ENCODE results near the gene NEFH.
A peak's percentile ranks its signal among the peaks of the same experiment; 100 is the strongest.

NEFH gene

GRCh38 chr22:29450222-29450621 lies 29.8 kb upstream of the NEFH start:
- H3K36me3 Mint-ChIP-seq = no peaks in the 10 kb centered on the region
- no peaks in the 10 kb centered on the region for H3K4me1 Mint-ChIP-seq
- H3K27me3 Mint-ChIP-seq = peaks cover 15% of the 10 kb centered on the region
- no peak overlapping the region for H3K27ac Mint-ChIP-seq
- no peaks in the 10 kb centered on the region for H3K9me3 Mint-ChIP-seq
- CTCF ChIA-PET = no interaction called here
- DNase-seq = no peak
- H3K4me3 Mint-ChIP-seq = no peak overlapping the region

- Mint-ChIP-seq H3K36me3 (no peaks in the 10 kb centered on the region), H3K27ac (no peak overlapping the region), H3K4me1 (no peaks in the 10 kb centered on the region), H3K9me3 (no peaks in the 10 kb centered on the region), H3K4me3 (no peak overlapping the region), H3K27me3 (peaks cover 15% of the 10 kb centered on the region)
- no peak for DNase-seq
- CTCF ChIA-PET = no interaction called here
These were observed 28.2 kb upstream of the NEFH start for GRCh38 chr22:29451863-29452262.

GRCh38 chr22:29454276-29454675 lies 25.7 kb upstream of the NEFH start:
- Mint-ChIP-seq H3K27ac (no peak overlapping the region), H3K4me3 (no peak overlapping the region), H3K9me3 (no peaks in the 10 kb centered on the region), H3K36me3 (no peaks in the 10 kb centered on the region), H3K4me1 (no peaks in the 10 kb centered on the region), H3K27me3 (peaks cover 9% of the 10 kb centered on the region)
- DNase-seq = no peak
- CTCF ChIA-PET = no interaction called here

GRCh38 chr22:29456211-29456671 lies 23.8 kb upstream of the NEFH start:
- CTCF ChIA-PET = no interaction called here
- Mint-ChIP-seq H3K36me3 (no peaks in the 10 kb centered on the region), H3K4me1 (no peaks in the 10 kb centered on the region), H3K9me3 (no peaks in the 10 kb centered on the region), H3K4me3 (no peak overlapping the region), H3K27ac (no peak overlapping the region), H3K27me3 (peaks cover 9% of the 10 kb centered on the region)
- no peak for DNase-seq

GRCh38 chr22:29457730-29458129 lies 22.3 kb upstream of the NEFH start:
- peak; percentile 34 for DNase-seq
- H3K9me3 Mint-ChIP-seq = no peaks in the 10 kb centered on the region
- no peaks in the 10 kb centered on the region for H3K36me3 Mint-ChIP-seq
- H3K27ac Mint-ChIP-seq = no peak overlapping the region
- CTCF ChIA-PET = no interaction called here
- H3K4me3 Mint-ChIP-seq = no peak overlapping the region
- H3K4me1 Mint-ChIP-seq = no peaks in the 10 kb centered on the region
- H3K27me3 Mint-ChIP-seq = peaks cover 4% of the 10 kb centered on the region

- Mint-ChIP-seq H3K9me3 (no peaks in the 10 kb centered on the region), H3K36me3 (no peaks in the 10 kb centered on the region), H3K4me1 (no peaks in the 10 kb centered on the region), H3K4me3 (no peak overlapping the region), H3K27me3 (peaks cover 4% of the 10 kb centered on the region), H3K27ac (no peak overlapping the region)
- DNase-seq = no peak
- CTCF ChIA-PET = interaction anchor here (0.6 kb wide), 1 partner anchor 11 kb away, joined by 3 read pairs; no protein-coding TSS in a partner anchor
These were observed 21.5 kb upstream of the NEFH start for GRCh38 chr22:29458551-29458950.

GRCh38 chr22:29459773-29460172 lies 20.2 kb upstream of the NEFH start:
- CTCF ChIA-PET = no interaction called here
- Mint-ChIP-seq H3K27ac (no peak overlapping the region), H3K9me3 (no peaks in the 10 kb centered on the region), H3K36me3 (no peaks in the 10 kb centered on the region), H3K4me1 (no peaks in the 10 kb centered on the region), H3K4me3 (no peak overlapping the region), H3K27me3 (no peaks in the 10 kb centered on the region)
- DNase-seq = no peak

- no peak overlapping the region for H3K4me3 Mint-ChIP-seq
- no peaks in the 10 kb centered on the region for H3K36me3 Mint-ChIP-seq
- CTCF ChIA-PET = no interaction called here
- DNase-seq = no peak
- H3K9me3 Mint-ChIP-seq = no peaks in the 10 kb centered on the region
- H3K27me3 Mint-ChIP-seq = peaks cover 3% of the 10 kb centered on the region
- no peaks in the 10 kb centered on the region for H3K4me1 Mint-ChIP-seq
- H3K27ac Mint-ChIP-seq = no peak overlapping the region
These were observed 18.8 kb upstream of the NEFH start for GRCh38 chr22:29461263-29461662.

- no peak overlapping the region for H3K27ac Mint-ChIP-seq
- no peaks in the 10 kb centered on the region for H3K36me3 Mint-ChIP-seq
- H3K4me1 Mint-ChIP-seq = no peaks in the 10 kb centered on the region
- H3K9me3 Mint-ChIP-seq = no peaks in the 10 kb centered on the region
- DNase-seq = no peak
- H3K27me3 Mint-ChIP-seq = peaks cover 22% of the 10 kb centered on the region
- CTCF ChIA-PET = no interaction called here
- H3K4me3 Mint-ChIP-seq = no peak overlapping the region
These were observed 16.4 kb upstream of the NEFH start for GRCh38 chr22:29463629-29464028.

GRCh38 chr22:29464581-29464980 lies 15.4 kb upstream of the NEFH start:
- peaks cover 30% of the 10 kb centered on the region for H3K27me3 Mint-ChIP-seq
- CTCF ChIA-PET = no interaction called here
- DNase-seq = no peak
- no peak overlapping the region for H3K27ac Mint-ChIP-seq
- no peak overlapping the region for H3K4me3 Mint-ChIP-seq
- H3K4me1 Mint-ChIP-seq = no peaks in the 10 kb centered on the region
- H3K36me3 Mint-ChIP-seq = no peaks in the 10 kb centered on the region
- no peaks in the 10 kb centered on the region for H3K9me3 Mint-ChIP-seq

GRCh38 chr22:29469755-29470154 lies 10.3 kb upstream of the NEFH start:
- Mint-ChIP-seq H3K27ac (no peak overlapping the region), H3K4me3 (peak overlapping the region; percentile 54), H3K27me3 (peaks cover 66% of the 10 kb centered on the region), H3K9me3 (no peaks in the 10 kb centered on the region), H3K4me1 (peaks cover 11% of the 10 kb centered on the region), H3K36me3 (no peaks in the 10 kb centered on the region)
- CTCF ChIA-PET = interaction anchor here (0.8 kb wide), 1 partner anchor 11 kb away, joined by 3 read pairs; no protein-coding TSS in a partner anchor
- no peak for DNase-seq

GRCh38 chr22:29470159-29470855 lies 9.7 kb upstream of the NEFH start:
- peak; percentile 81 for DNase-seq
- Mint-ChIP-seq H3K4me3 (peak overlapping the region; percentile 54), H3K4me1 (peaks cover 11% of the 10 kb centered on the region), H3K36me3 (no peaks in the 10 kb centered on the region), H3K9me3 (no peaks in the 10 kb centered on the region), H3K27me3 (peaks cover 67% of the 10 kb centered on the region), H3K27ac (no peak overlapping the region)
- CTCF ChIA-PET = interaction anchor here (0.8 to 1.5 kb wide), 3 partner anchors 12 to 17 kb away, joined by 3 to 4 read pairs (median 3); no protein-coding TSS in a partner anchor

GRCh38 chr22:29473001-29473400 lies 7.0 kb upstream of the NEFH start:
- peaks cover 74% of the 10 kb centered on the region for H3K27me3 Mint-ChIP-seq
- no peak overlapping the region for H3K27ac Mint-ChIP-seq
- H3K4me3 Mint-ChIP-seq = no peak overlapping the region
- no peaks in the 10 kb centered on the region for H3K9me3 Mint-ChIP-seq
- CTCF ChIA-PET = no interaction called here
- H3K4me1 Mint-ChIP-seq = peaks cover 11% of the 10 kb centered on the region
- no peak for DNase-seq
- no peaks in the 10 kb centered on the region for H3K36me3 Mint-ChIP-seq

- Mint-ChIP-seq H3K27ac (no peak overlapping the region), H3K9me3 (no peaks in the 10 kb centered on the region), H3K36me3 (peaks cover 4% of the 10 kb centered on the region), H3K4me1 (peaks cover 15% of the 10 kb centered on the region), H3K4me3 (no peak overlapping the region), H3K27me3 (peaks cover 75% of the 10 kb centered on the region)
- DNase-seq = no peak
- CTCF ChIA-PET = no interaction called here
These were observed 4.5 kb upstream of the NEFH start for GRCh38 chr22:29475550-29475949.

GRCh38 chr22:29476116-29476515 lies 3.9 kb upstream of the NEFH start:
- H3K4me1 Mint-ChIP-seq = peaks cover 13% of the 10 kb centered on the region
- H3K4me3 Mint-ChIP-seq = no peak overlapping the region
- H3K27ac Mint-ChIP-seq = no peak overlapping the region
- H3K27me3 Mint-ChIP-seq = peaks cover 77% of the 10 kb centered on the region
- peaks cover 4% of the 10 kb centered on the region for H3K36me3 Mint-ChIP-seq
- H3K9me3 Mint-ChIP-seq = no peaks in the 10 kb centered on the region
- CTCF ChIA-PET = no interaction called here
- DNase-seq = no peak

Data from activated naive CD4-positive, alpha-beta T cell treated with anti-CD3 and anti-CD28 coated beads, Interleukin-2, amount 10 ng/mL, durations not matched to agents 7 days and 5 days (primary cell).